Measurements from ENCODE around the gene APOBEC4.

DNA sequence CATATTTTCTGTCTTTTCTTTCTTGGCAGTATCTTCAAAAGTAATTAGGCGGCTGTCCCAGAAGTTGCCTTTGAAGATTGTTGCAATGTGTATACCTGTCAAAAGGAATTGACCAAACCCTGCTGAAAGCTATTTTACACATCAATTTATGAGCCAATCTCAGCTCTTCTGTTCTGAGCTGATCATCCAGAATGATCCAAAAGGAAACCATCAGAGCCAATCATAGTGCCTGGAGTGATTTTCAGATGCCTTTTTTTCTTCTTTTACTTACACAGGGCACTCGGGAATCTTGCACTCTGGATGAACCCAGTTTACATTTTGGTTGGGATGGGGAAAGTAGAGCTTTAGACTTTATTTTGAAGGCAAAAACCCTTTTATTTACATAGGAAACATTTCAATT, 21.8 kb upstream of the APOBEC4 start:
- TF ChIP-seq YY1 (IDR thresholded peaks at IDR 0.05; ENCODE audit: insufficient read depth, insufficient read length) (no peak), ZNF274 (IDR thresholded peaks at IDR 0.05; ENCODE audit: low read depth, low read length) (no peak), SUZ12 (IDR thresholded peaks at IDR 0.05; ENCODE audit: extremely low read depth, insufficient read depth, insufficient read length) (no peak)
